PC-3 (cell line): Measurements from ENCODE around the gene MAP2K2.

Source experiments
- CTCF ChIP-seq: fragments of 300-600 bp; sonication (generic); conservative IDR thresholded peaks from 2 replicates; pipeline ENCODE4 v1.5.1; 2017; ENCODE audit warnings: antibody characterized with exemption, low read depth, mild to moderate bottlenecking, low read length
- EZH2 ChIP-seq: fragments of 300-600 bp; sonication (generic); IDR thresholded peaks from one replicate; pipeline ENCODE4 v1.6.1; 2017; ENCODE audit warnings: antibody characterized with exemption, mild to moderate bottlenecking, low read length; ENCODE audit not compliant: unreplicated experiment
- EZH2phosphoT487 ChIP-seq: fragments of 300-600 bp; sonication (generic); IDR thresholded peaks from 2 replicates; pipeline ENCODE4 v1.6.1; 2018; ENCODE audit warnings: mild to moderate bottlenecking, antibody characterized with exemption, low read length, borderline replicate concordance

- TF ChIP-seq CTCF, result no peak
- no peak for TF ChIP-seq EZH2phosphoT487
- no peak for TF ChIP-seq EZH2
These were observed 61.2 kb downstream of the MAP2K2 start for GRCh38 chr19:4062419-4063368.
